Neural progenitor cell (in vitro differentiated cells): ENCODE data around the gene GRIN2A.

Experiments
- EZH2 ChIP-seq: fragments of 200-600 bp; sonication (generic); IDR thresholded peaks from 2 replicates; pipeline ENCODE4 v1.6.1; 2017; ENCODE audit warnings: antibody characterized with exemption, mild to moderate bottlenecking, moderate library complexity
- EZH2phosphoT487 ChIP-seq: fragments of 200-600 bp; sonication (generic); IDR thresholded peaks from 2 replicates; pipeline ENCODE4 v1.6.1; 2017; ENCODE audit warnings: antibody characterized with exemption
- TF ChIP-seq, protein P1 (sequence below): fragments of 200-600 bp; sonication (generic); IDR thresholded peaks from 2 replicates; pipeline ENCODE4 v1.5.1; 2017; ENCODE audit warnings: antibody characterized with exemption, mild to moderate bottlenecking

DNA sequence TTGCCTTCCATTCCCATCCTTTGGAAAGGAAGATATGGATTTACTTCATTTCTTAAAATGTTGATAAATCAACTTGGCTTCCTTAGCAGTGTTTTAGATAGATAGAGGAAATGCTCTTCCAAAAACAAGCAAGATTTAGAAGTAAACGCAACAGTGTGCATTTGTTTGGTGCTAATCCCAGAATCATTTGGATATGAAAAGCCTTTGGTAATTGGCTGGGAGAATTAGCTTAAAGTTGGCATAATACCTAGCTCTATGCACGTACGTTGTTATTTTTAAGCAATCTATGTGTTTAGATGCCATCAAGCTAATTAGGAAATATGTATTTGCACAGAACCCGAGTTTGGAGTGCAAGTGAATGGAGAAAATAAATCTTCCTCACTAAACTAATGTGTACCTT lies 415.3 kb downstream of the GRIN2A start:
- TF ChIP-seq, protein P1, sequence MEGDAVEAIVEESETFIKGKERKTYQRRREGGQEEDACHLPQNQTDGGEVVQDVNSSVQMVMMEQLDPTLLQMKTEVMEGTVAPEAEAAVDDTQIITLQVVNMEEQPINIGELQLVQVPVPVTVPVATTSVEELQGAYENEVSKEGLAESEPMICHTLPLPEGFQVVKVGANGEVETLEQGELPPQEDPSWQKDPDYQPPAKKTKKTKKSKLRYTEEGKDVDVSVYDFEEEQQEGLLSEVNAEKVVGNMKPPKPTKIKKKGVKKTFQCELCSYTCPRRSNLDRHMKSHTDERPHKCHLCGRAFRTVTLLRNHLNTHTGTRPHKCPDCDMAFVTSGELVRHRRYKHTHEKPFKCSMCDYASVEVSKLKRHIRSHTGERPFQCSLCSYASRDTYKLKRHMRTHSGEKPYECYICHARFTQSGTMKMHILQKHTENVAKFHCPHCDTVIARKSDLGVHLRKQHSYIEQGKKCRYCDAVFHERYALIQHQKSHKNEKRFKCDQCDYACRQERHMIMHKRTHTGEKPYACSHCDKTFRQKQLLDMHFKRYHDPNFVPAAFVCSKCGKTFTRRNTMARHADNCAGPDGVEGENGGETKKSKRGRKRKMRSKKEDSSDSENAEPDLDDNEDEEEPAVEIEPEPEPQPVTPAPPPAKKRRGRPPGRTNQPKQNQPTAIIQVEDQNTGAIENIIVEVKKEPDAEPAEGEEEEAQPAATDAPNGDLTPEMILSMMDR, result no peak
- TF ChIP-seq EZH2, result no peak
- TF ChIP-seq EZH2phosphoT487, result no peak
